Gastroesophageal sphincter (tissue), 4 donors: ENCODE results near the gene RBM25. TPM values are rescaled to one million over a fixed set of nuclear protein-coding genes. Genes with fewer than 3 reads are reported as not detected.

Experiments used
- ATAC-seq: fragments of 150-250 bp; one replicate; pipeline ENCODE4 v1.9.1; 2016; ENCODE audit warnings: mild to moderate bottlenecking, moderate library complexity
- H3K27ac ChIP-seq, 4 donors: fragments of 200-600 bp; sonication (generic) in 3 of 4; 1 replicate in 3 of 4; 2 replicates in 1 of 4; pipeline ENCODE4 v1.5.1; 2016 to 2019
- H3K27me3 ChIP-seq: fragments of 200-600 bp; sonication (generic); one replicate; pipeline ENCODE4 v1.5.1; 2019
- H3K36me3 ChIP-seq, 2 donors: fragments of 200-600 bp; sonication (generic); one replicate each; pipeline ENCODE4 v1.5.1; 2019; ENCODE audit warnings: control low read depth in 1 of 2
- H3K4me1 ChIP-seq, 3 donors: fragments of 200-600 bp; sonication (generic); 1 replicate in 2 of 3; 2 replicates in 1 of 3; pipeline ENCODE4 v1.5.1; 2016 to 2019; ENCODE audit warnings: control low read depth in 2 of 3
- H3K4me3 ChIP-seq, 2 donors: fragments of 200-600 bp; sonication (generic); one replicate each; pipeline ENCODE4 v1.5.1; 2019; ENCODE audit warnings: mild to moderate bottlenecking in 1 of 2, moderate library complexity in 1 of 2
- H3K9me3 ChIP-seq, 3 donors: fragments of 200-600 bp; sonication (generic); one replicate each; pipeline ENCODE4 v1.5.1; 2017 to 2019; ENCODE audit warnings: control low read depth in 2 of 3
- EP300 ChIP-seq: sonication (generic); formaldehyde crosslinking; IDR thresholded peaks from one replicate; pipeline ENCODE4 v1.6.1; 2017; ENCODE audit warnings: antibody characterized with exemption, mild to moderate bottlenecking
- POLR2A ChIP-seq, 2 donors: fragments of 450-650 bp; IDR thresholded peaks; one replicate each; pipeline ENCODE4 v1.6.1; 2017; ENCODE audit warnings: antibody characterized with exemption in 2 of 2, mild to moderate bottlenecking in 2 of 2, moderate library complexity in 1 of 2
- POLR2AphosphoS5 ChIP-seq: sonication (generic); formaldehyde crosslinking; IDR thresholded peaks from one replicate; pipeline ENCODE4 v1.6.1; 2017; ENCODE audit warnings: antibody characterized with exemption
- WGBS, 2 donors: methylation state at CpG; one replicate each; pipeline ENCODE4 v1.1.5; 2018; ENCODE audit warnings: low coverage in 1 of 2; 5-methylcytosine and 5-hydroxymethylcytosine counted together
- total RNA-seq, 4 donors: library from RNA; depleted of rRNA; stranded (reverse); fragments of >200 nt; gene quantifications; one replicate each; pipeline ENCODE4 v1.1.0, GENCODE V29; 2016
- TF ChIP-seq, protein P1 (sequence below), 4 experiments: fragments of 200-600 bp in 2 of 4; fragments of 450-650 bp in 2 of 4; sonication (generic) in 1 of 4; IDR thresholded peaks; one replicate each; pipeline ENCODE4 v1.5.1; 2017 to 2019; ENCODE audit warnings: antibody characterized with exemption in 4 of 4, mild to moderate bottlenecking in 2 of 4, moderate library complexity in 2 of 4

RBM25 gene
- total RNA-seq, 4 donors from 2014 or later, result 18.2 to 83.9 (median 41.9) TPM

DNA sequence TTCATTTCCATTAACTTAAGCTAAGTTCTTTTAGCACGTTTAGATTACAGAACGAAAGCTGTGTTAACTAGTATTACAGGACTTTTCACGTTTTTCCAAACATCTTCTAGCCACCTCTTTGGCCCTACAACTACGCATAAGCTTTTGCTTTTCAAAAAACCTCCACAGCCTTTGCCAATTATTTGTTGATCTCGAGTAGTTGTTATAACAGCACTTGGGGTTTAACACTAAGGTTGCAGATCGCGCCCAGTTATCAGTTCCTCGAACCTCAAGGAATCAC, 450 bp upstream of the RBM25 start:
- 1 to 4% methylated on average over 7 to 8 of the region's 8 CpGs for WGBS, 2 donors

DNA sequence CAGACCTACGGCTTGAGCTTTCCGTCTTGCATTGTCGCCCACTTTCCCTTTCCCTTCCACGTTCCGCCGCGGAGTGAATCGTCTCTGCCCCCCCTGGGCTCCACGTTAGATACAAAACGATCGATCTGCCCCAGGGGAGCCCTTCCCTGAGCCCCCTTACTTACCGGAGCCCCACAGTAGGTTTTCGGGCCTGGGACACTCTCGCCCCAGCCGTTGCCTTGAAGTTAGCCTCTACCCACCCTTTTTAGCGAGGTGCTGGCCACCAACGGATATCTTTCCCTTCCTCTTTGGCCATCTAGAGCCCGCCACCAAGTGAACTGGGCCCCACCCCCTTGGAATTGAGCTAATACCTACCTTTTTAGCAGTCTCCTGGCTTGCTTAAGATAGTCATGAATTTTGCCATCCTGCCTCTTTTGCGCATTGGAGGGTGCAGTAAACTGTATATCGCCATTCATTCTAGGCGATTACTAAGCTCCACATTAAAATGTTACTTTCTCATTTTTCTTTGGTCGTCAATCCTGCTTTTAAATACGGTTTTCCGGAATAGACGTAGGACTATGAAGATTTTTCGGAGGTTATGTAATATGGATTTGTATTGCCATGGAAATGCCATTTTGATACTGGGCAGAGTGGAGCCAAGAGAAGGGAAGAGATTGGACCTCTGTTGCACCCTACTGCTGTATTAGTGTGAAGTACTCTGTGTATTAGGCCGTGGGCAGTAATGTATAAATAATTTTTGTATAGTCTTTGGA, 764 bp downstream of the RBM25 start:
- peaks cover 0 to 13% of the 10 kb centered on the region in 2 donors for H3K36me3 ChIP-seq
- H3K4me1 ChIP-seq, result peaks cover 0 to 58% (median 19%) of the 10 kb centered on the region in 3 donors
- H3K27ac ChIP-seq, result peak overlapping the region; percentile 87 to 97 (median 94)
- TF ChIP-seq POLR2AphosphoS5 (peak; percentile 55), POLR2A (IDR thresholded peaks at IDR 0.05) (no peak)
- H3K4me3 ChIP-seq, result peak overlapping the region; percentile 64 to 97
- ATAC-seq, result peak; percentile 10
- no peaks in the 10 kb centered on the region for H3K9me3 ChIP-seq
- H3K27me3 ChIP-seq, result no peaks in the 10 kb centered on the region
- 0% methylated on average over 15 to 27 of the region's 27 CpGs for WGBS, 2 donors

More for the DNA sequence above, 450 bp upstream of the RBM25 start:
- Histone ChIP-seq H3K9me3 (no peaks in the 10 kb centered on the region), H3K36me3 (peaks cover 0 to 6% of the 10 kb centered on the region in 2 donors), H3K4me1 (peaks cover 0 to 46% (median 18%) of the 10 kb centered on the region in 3 donors), H3K27ac (peak overlapping the region; percentile 87 to 96 (median 90)), H3K27me3 (no peaks in the 10 kb centered on the region), H3K4me3 (peak overlapping the region; percentile 64 to 97)
- peak; percentile 4 for ATAC-seq
- TF ChIP-seq POLR2AphosphoS5 (no peak), EP300 (no peak), POLR2A (IDR thresholded peaks at IDR 0.05) (no peak)
- TF ChIP-seq, protein P1, sequence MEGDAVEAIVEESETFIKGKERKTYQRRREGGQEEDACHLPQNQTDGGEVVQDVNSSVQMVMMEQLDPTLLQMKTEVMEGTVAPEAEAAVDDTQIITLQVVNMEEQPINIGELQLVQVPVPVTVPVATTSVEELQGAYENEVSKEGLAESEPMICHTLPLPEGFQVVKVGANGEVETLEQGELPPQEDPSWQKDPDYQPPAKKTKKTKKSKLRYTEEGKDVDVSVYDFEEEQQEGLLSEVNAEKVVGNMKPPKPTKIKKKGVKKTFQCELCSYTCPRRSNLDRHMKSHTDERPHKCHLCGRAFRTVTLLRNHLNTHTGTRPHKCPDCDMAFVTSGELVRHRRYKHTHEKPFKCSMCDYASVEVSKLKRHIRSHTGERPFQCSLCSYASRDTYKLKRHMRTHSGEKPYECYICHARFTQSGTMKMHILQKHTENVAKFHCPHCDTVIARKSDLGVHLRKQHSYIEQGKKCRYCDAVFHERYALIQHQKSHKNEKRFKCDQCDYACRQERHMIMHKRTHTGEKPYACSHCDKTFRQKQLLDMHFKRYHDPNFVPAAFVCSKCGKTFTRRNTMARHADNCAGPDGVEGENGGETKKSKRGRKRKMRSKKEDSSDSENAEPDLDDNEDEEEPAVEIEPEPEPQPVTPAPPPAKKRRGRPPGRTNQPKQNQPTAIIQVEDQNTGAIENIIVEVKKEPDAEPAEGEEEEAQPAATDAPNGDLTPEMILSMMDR (IDR thresholded peaks at IDR 0.05), result no peak

DNA sequence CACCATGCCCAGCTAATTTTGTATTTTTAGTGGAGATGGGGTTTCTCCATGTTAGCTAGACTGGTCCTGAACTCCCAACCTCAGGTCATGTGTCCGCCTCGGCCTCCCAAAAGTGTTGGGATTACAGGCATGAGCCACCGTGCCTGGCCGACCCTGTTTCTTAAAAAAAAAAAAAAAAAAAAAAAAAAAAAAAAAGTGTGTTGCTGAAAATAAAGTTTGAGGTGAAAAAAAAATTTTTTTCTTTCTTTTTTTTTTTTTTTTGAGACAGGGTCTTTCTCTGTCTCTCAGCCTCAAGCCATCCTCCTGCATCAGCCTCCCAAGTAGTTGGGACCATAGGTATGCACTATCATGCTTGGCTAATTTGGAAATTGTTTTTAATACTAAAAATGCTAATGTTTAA, 11.3 kb downstream of the RBM25 start:
- peaks cover 0 to 41% (median 0%) of the 10 kb centered on the region in 3 donors for H3K4me1 ChIP-seq
- no peaks in the 10 kb centered on the region for H3K9me3 ChIP-seq
- H3K4me3 ChIP-seq, result no peak overlapping the region
- no peaks in the 10 kb centered on the region for H3K27me3 ChIP-seq
- 83% methylated on average over 2 of the region's 4 CpGs; no CpG with 5 or more reads in 1 of the 2 donors for WGBS, 2 donors
- H3K27ac ChIP-seq, result no peak overlapping the region
- peaks cover 0 to 58% of the 10 kb centered on the region in 2 donors for H3K36me3 ChIP-seq
- no peak for ATAC-seq
- TF ChIP-seq POLR2A (IDR thresholded peaks at IDR 0.05), result no peak
- TF ChIP-seq POLR2AphosphoS5, result no peak
- TF ChIP-seq, protein P1 (IDR thresholded peaks at IDR 0.05), result no peak
- TF ChIP-seq EP300, result no peak

DNA sequence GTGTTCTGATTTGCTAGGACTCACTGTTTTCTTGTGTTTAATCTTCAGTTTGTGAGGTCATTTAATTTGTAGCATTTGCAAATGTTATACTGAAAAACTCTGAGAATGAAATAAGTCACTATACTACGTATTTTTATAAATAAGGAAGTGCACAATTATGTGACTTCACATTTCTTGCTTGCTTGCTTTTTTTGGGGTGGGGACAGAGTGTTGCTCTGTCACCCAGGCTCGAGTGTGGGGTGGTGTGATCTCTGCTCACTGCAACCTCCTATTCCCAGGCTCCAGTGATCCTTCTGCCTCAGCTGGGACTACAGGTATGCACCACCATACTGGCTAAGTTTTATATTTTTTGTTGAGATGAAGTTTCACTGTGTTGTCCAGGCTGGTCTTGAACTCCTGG, 32.7 kb downstream of the RBM25 start:
- no peaks in the 10 kb centered on the region for H3K27me3 ChIP-seq
- H3K36me3 ChIP-seq, result peaks cover 0 to 85% of the 10 kb centered on the region in 2 donors
- no peak overlapping the region for H3K4me3 ChIP-seq
- no peak overlapping the region for H3K27ac ChIP-seq
- TF ChIP-seq, protein P1 (IDR thresholded peaks at IDR 0.05), result no peak
- 80 to 90% methylated on average over 1 to 2 of the region's 2 CpGs for WGBS, 2 donors
- H3K9me3 ChIP-seq, result no peaks in the 10 kb centered on the region
- ATAC-seq, result no peak
- H3K4me1 ChIP-seq, result no peaks in the 10 kb centered on the region

DNA sequence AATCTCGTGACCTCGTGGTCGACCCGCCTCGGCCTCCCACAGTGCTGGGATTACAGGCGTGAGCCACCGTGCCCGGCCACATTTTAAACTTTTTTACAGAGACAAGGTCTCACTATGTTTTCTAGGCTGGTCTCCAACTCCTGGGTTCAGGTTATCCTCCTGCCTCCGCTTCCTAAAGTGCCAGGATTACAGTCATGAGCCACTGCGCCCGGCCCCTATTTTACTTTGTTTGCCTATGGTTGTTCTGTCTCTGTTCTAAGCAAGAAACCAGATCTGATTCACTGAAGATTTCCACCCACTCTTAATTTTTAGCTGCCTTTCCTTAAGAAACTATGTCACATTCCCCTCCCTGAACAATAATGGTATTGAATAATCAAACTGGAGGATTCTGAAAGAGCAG, 39.1 kb downstream of the RBM25 start:
- H3K36me3 ChIP-seq, result peaks cover 9 to 91% of the 10 kb centered on the region in 2 donors
- ATAC-seq, result no peak
- no peaks in the 10 kb centered on the region for H3K9me3 ChIP-seq
- no peak overlapping the region for H3K27ac ChIP-seq
- no peak overlapping the region for H3K4me3 ChIP-seq
- H3K27me3 ChIP-seq, result no peaks in the 10 kb centered on the region
- no peaks in the 10 kb centered on the region for H3K4me1 ChIP-seq
- TF ChIP-seq, protein P1 (IDR thresholded peaks at IDR 0.05), result no peak
- TF ChIP-seq POLR2A (IDR thresholded peaks at IDR 0.05) (no peak), POLR2AphosphoS5 (no peak), EP300 (no peak)
- 96 to 100% methylated on average over 6 to 11 of the region's 11 CpGs for WGBS, 2 donors
